ENCODE measurements around the gene TLL2.

The TLL2 gene

DNA sequence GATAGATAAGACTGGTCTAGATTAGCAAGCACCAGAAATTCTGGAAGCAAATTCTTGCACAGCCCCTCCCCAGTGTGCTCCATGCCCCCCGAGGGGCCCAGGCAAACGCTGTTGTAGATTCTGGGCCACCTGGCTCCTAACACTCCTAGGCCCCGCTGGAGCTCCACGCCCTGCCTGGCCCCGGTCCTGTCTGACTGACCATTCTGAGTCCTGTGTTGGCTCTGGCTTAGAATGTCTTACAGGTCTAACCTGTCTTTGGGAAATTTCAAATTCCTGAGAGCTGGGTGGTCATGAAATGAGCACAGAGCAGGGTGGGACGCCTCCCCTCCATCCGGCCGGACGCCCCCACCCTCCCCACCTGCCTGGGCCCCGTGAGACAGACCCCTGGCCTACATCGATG lies 142.4 kb downstream of the TLL2 start:
- no peak overlapping the region for H3K27ac ChIP-seq (ENCODE audit: low read depth, low read length)
- H3K36me3 ChIP-seq (ENCODE audit: control insufficient read depth, insufficient read depth, low read length): no peaks in the 10 kb centered on the region
- no peak overlapping the region for H3K9ac ChIP-seq (ENCODE audit: low read length)
- H3K4me1 ChIP-seq (ENCODE audit: control insufficient read depth, insufficient read depth, low read length): peaks cover 21% of the 10 kb centered on the region
- no peak overlapping the region for H3K4me3 ChIP-seq (ENCODE audit: low read depth, low read length)
- peaks cover 9% of the 10 kb centered on the region; the same call in 1 of the 2 replicates for H3K27me3 ChIP-seq (ENCODE audit: control insufficient read depth, insufficient read depth, low read length)
- H3K9me3 ChIP-seq (ENCODE audit: control insufficient read depth, insufficient read depth, low read depth, low read length): no peaks in the 10 kb centered on the region

DNA sequence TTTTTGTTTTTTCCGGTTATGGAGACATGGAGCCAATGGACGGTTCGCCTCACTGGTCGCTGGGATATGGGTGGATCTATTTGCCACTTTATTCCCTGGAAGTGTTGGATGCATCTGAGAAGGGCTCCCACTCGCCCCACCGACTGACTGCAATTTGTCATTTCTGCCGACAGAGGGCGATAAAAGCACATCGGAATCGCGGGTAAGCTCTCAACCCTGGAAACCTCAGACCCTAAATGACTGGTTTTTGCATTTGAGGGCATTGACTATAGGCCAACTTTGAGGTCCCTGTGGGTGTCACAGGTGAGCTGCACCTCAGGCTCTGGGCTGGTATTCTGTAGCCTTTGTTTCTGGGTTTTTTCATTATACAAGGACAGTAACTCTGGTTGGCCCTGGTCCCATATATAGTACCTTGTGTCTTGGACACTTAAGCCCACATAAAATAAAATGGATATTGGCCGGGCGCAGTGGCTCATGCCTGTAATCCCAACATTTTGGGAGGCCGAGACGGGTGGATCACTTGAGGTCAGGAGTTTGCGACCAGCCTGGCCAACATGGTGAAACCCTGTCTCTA lies 143.1 kb downstream of the TLL2 start:
- H3K4me1 ChIP-seq (ENCODE audit: control insufficient read depth, insufficient read depth, low read length): peaks cover 21% of the 10 kb centered on the region
- H3K9me3 ChIP-seq (ENCODE audit: control insufficient read depth, insufficient read depth, low read depth, low read length): no peaks in the 10 kb centered on the region
- no peak overlapping the region for H3K9ac ChIP-seq (ENCODE audit: low read length)
- H3K27me3 ChIP-seq (ENCODE audit: control insufficient read depth, insufficient read depth, low read length): peaks cover 9% of the 10 kb centered on the region; the same call in 1 of the 2 replicates
- H3K27ac ChIP-seq (ENCODE audit: low read depth, low read length): no peak overlapping the region
- no peak overlapping the region for H3K4me3 ChIP-seq (ENCODE audit: low read depth, low read length)
- H3K36me3 ChIP-seq (ENCODE audit: control insufficient read depth, insufficient read depth, low read length): no peaks in the 10 kb centered on the region

DNA sequence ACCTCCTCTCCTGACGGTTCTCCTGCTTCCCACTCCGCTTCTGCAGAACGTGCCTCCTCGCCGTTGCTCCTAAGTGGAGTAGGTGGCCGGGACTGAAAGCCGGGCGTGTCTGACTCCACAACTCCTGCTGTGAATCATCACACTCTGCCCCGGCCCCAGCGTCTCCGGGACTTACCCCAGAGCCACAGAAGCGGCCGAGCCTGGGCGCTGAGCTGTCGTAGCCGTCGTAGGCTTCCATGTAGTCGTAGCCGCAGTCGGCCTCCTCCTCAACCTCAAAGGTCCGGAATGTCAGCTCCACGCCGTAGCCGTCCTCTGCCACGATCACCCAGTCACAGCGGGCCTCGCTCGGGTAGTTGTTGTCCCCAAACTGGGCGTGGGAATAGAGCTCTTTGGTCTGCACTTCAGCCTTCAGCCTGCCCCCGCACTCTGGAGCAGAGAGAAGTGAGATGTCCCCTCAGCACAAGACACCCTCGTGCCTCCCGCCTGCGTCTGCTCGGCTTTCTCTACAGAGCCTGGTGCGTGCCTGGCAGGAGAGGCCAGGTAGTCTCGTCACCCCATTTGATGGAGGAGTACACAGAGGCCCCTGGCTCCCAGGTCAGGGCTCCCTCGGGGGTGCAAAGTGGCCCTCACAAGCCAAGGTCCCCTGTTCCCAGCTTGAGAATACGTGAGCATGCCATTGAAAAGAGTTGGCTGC lies 143.7 kb downstream of the TLL2 start:
- H3K27me3 ChIP-seq (ENCODE audit: control insufficient read depth, insufficient read depth, low read length): peaks cover 9% of the 10 kb centered on the region; the same call in 1 of the 2 replicates
- peak overlapping the region; percentile 9; the same call in 1 of the 2 replicates for H3K4me3 ChIP-seq (ENCODE audit: low read depth, low read length)
- no peak overlapping the region for H3K27ac ChIP-seq (ENCODE audit: low read depth, low read length)
- H3K4me1 ChIP-seq (ENCODE audit: control insufficient read depth, insufficient read depth, low read length): peaks cover 17% of the 10 kb centered on the region
- no peak overlapping the region for H3K9ac ChIP-seq (ENCODE audit: low read length)
- H3K36me3 ChIP-seq (ENCODE audit: control insufficient read depth, insufficient read depth, low read length): no peaks in the 10 kb centered on the region
- H3K9me3 ChIP-seq (ENCODE audit: control insufficient read depth, insufficient read depth, low read depth, low read length): no peaks in the 10 kb centered on the region

DNA sequence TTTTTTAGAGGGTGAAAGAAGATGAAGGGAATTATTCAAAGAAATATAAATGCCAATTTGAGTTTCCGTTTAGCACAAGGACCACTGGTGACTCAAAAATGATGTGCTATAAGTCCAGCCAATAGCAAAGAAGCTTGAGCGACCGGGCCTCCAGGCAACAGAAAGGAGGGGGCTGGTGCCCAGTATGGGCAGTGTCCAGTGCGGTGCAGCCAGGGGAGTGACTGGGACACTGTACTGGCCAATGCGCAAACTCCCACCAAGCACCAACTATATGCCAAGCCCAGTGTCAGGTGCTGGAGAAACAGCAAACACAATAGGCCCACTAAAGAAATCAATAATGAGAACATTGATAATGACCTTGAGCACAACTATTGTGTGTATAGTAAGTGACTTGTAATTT lies 144.8 kb downstream of the TLL2 start:
- no peak overlapping the region for H3K4me3 ChIP-seq (ENCODE audit: low read depth, low read length)
- peaks cover 8% of the 10 kb centered on the region; the same call in 1 of the 2 replicates for H3K4me1 ChIP-seq (ENCODE audit: control insufficient read depth, insufficient read depth, low read length)
- no peaks in the 10 kb centered on the region for H3K27me3 ChIP-seq (ENCODE audit: control insufficient read depth, insufficient read depth, low read length)
- H3K9ac ChIP-seq (ENCODE audit: low read length): no peak overlapping the region
- no peak overlapping the region for H3K27ac ChIP-seq (ENCODE audit: low read depth, low read length)
- H3K9me3 ChIP-seq (ENCODE audit: control insufficient read depth, insufficient read depth, low read depth, low read length): no peaks in the 10 kb centered on the region
- no peaks in the 10 kb centered on the region for H3K36me3 ChIP-seq (ENCODE audit: control insufficient read depth, insufficient read depth, low read length)

DNA sequence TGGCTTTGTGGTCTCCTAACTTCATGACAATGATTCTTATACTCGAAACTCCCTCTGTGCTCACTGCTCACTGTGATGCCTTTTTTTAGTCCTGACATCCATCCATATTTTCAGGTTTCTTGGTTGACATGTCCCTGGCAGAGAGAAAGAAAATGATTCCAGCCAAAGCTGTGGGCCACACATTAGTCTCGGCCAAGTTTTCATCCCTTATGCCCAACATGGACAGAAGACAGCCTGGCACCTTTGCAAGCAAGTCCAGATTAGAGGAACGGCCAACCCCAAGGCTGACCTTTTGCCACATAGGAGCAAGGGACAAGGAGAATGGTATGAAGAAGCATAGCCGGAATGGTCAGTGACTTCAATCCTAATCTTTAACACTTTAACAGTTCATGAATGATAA lies 146.3 kb downstream of the TLL2 start:
- H3K27me3 ChIP-seq (ENCODE audit: control insufficient read depth, insufficient read depth, low read length): no peaks in the 10 kb centered on the region
- no peaks in the 10 kb centered on the region for H3K9me3 ChIP-seq (ENCODE audit: control insufficient read depth, insufficient read depth, low read depth, low read length)
- H3K9ac ChIP-seq (ENCODE audit: low read length): no peak overlapping the region
- H3K4me1 ChIP-seq (ENCODE audit: control insufficient read depth, insufficient read depth, low read length): peaks cover 8% of the 10 kb centered on the region; the same call in 1 of the 2 replicates
- H3K27ac ChIP-seq (ENCODE audit: low read depth, low read length): no peak overlapping the region
- no peaks in the 10 kb centered on the region for H3K36me3 ChIP-seq (ENCODE audit: control insufficient read depth, insufficient read depth, low read length)
- no peak overlapping the region for H3K4me3 ChIP-seq (ENCODE audit: low read depth, low read length)

DNA sequence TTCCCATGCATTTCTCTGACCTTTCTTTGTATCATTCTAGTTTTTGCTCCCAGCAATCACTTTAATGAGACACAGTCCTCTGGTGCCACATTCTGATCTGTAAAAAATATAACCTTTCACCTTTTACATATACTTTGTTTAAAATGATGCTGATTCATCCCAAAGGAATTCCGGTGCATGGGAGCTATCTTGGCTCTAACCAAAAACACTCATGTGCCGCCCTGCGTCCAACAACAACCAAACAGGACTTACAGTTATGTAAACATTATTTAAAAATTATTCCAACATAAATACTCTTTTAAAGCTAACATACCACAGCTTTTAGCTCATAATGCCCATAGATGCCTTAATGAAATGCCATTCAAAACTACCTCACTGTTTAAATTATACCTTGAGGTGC lies 147.2 kb downstream of the TLL2 start:
- H3K4me1 ChIP-seq (ENCODE audit: control insufficient read depth, insufficient read depth, low read length): peaks cover 8% of the 10 kb centered on the region; the same call in 1 of the 2 replicates
- H3K36me3 ChIP-seq (ENCODE audit: control insufficient read depth, insufficient read depth, low read length): no peaks in the 10 kb centered on the region
- H3K9ac ChIP-seq (ENCODE audit: low read length): no peak overlapping the region
- H3K27me3 ChIP-seq (ENCODE audit: control insufficient read depth, insufficient read depth, low read length): no peaks in the 10 kb centered on the region
- no peaks in the 10 kb centered on the region for H3K9me3 ChIP-seq (ENCODE audit: control insufficient read depth, insufficient read depth, low read depth, low read length)
- no peak overlapping the region for H3K27ac ChIP-seq (ENCODE audit: low read depth, low read length)
- H3K4me3 ChIP-seq (ENCODE audit: low read depth, low read length): no peak overlapping the region

DNA sequence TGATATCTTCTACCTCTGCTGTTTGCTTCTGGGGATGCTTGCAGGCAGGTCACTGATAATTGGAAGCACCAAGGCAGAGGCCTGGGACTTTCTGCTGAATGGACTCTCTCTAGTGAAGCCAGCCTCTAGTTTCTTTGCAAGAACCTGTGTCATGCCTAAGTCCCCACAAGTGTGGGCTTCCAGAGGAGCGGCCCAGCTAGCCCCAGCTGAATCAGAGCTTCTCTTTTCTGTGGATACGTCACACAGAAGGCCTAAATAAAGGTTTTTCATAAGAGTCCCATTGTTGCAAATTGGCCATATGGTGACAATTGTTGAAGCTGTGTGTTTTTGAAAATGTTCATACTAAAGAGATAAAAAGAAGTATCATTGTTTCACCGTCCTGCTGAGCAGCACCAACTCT lies 148.2 kb downstream of the TLL2 start:
- H3K27me3 ChIP-seq (ENCODE audit: control insufficient read depth, insufficient read depth, low read length): no peaks in the 10 kb centered on the region
- no peak overlapping the region for H3K27ac ChIP-seq (ENCODE audit: low read depth, low read length)
- H3K9me3 ChIP-seq (ENCODE audit: control insufficient read depth, insufficient read depth, low read depth, low read length): no peaks in the 10 kb centered on the region
- H3K36me3 ChIP-seq (ENCODE audit: control insufficient read depth, insufficient read depth, low read length): no peaks in the 10 kb centered on the region
- H3K4me1 ChIP-seq (ENCODE audit: control insufficient read depth, insufficient read depth, low read length): peaks cover 8% of the 10 kb centered on the region; the same call in 1 of the 2 replicates
- no peak overlapping the region for H3K4me3 ChIP-seq (ENCODE audit: low read depth, low read length)
- H3K9ac ChIP-seq (ENCODE audit: low read length): no peak overlapping the region

DNA sequence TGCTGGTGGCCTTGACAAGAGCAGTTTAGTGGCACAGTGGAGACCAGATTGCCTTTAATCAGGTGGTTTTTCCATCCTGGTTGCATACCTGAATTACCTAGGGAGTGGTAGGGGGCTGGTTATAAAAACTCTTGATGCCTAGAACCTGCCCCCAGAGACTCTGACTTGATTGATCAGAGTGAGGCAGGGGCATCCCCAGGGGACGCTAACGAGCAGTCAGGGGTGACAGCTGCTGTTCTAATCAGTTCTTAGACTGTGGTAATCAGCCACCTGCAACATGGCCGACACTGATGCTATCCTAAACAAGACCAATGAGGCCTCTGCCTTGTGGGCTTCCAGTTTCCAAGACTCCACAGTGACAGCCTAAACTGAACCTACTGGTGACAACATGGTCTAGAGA lies 153.0 kb downstream of the TLL2 start:
- Histone ChIP-seq H3K9me3 (ENCODE audit: control insufficient read depth, insufficient read depth, low read depth, low read length) (no peaks in the 10 kb centered on the region), H3K4me3 (ENCODE audit: low read depth, low read length) (no peak overlapping the region), H3K27ac (ENCODE audit: low read depth, low read length) (no peak overlapping the region), H3K9ac (ENCODE audit: low read length) (no peak overlapping the region), H3K4me1 (ENCODE audit: control insufficient read depth, insufficient read depth, low read length) (no peaks in the 10 kb centered on the region), H3K36me3 (ENCODE audit: control insufficient read depth, insufficient read depth, low read length) (no peaks in the 10 kb centered on the region), H3K27me3 (ENCODE audit: control insufficient read depth, insufficient read depth, low read length) (no peaks in the 10 kb centered on the region)

DNA sequence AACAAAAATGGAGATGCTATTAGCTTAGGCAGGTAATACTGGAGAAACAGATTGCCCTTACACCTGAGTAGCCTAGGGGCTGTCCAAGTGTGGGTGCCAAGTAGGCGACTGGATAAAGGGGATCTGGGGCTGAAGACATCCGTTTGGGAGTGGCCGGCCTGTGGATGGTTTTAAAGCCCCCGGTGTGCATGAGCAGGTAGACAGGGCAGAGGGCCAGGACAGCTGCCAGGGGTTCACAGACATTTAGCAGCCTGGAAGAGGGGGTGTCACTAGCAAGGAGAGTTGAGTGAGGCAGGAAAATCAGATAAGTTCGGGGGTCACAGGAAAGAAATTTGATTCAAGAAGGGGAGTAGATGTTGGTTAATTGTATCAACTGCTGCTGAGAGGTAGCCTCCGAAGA lies 153.4 kb downstream of the TLL2 start:
- H3K9me3 ChIP-seq (ENCODE audit: control insufficient read depth, insufficient read depth, low read depth, low read length): no peaks in the 10 kb centered on the region
- no peak overlapping the region for H3K4me3 ChIP-seq (ENCODE audit: low read depth, low read length)
- no peaks in the 10 kb centered on the region for H3K4me1 ChIP-seq (ENCODE audit: control insufficient read depth, insufficient read depth, low read length)
- no peaks in the 10 kb centered on the region for H3K36me3 ChIP-seq (ENCODE audit: control insufficient read depth, insufficient read depth, low read length)
- H3K9ac ChIP-seq (ENCODE audit: low read length): no peak overlapping the region
- no peaks in the 10 kb centered on the region for H3K27me3 ChIP-seq (ENCODE audit: control insufficient read depth, insufficient read depth, low read length)
- no peak overlapping the region for H3K27ac ChIP-seq (ENCODE audit: low read depth, low read length)

DNA sequence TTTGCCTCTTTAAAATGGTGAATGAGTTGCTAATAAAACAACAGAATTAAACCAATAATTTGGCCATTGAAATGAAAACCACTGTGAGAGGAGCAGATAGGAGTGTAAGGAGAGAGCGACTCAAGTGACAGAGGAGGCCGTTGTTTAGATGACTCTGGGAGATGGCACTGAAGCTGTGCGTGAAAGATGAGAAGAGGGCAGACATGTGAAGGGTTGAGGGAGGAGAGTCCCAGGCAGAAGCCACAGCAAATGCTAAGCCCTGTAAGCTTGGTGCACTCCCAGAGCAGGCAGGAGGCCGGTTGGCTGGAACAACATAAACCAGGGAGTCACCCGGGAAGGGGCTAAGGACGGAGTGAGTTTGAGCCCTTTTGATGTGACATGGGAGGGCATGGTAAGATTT lies 154.1 kb downstream of the TLL2 start:
- H3K9me3 ChIP-seq (ENCODE audit: control insufficient read depth, insufficient read depth, low read depth, low read length): no peaks in the 10 kb centered on the region
- no peaks in the 10 kb centered on the region for H3K27me3 ChIP-seq (ENCODE audit: control insufficient read depth, insufficient read depth, low read length)
- no peak overlapping the region for H3K4me3 ChIP-seq (ENCODE audit: low read depth, low read length)
- no peaks in the 10 kb centered on the region for H3K36me3 ChIP-seq (ENCODE audit: control insufficient read depth, insufficient read depth, low read length)
- no peaks in the 10 kb centered on the region for H3K4me1 ChIP-seq (ENCODE audit: control insufficient read depth, insufficient read depth, low read length)
- no peak overlapping the region for H3K27ac ChIP-seq (ENCODE audit: low read depth, low read length)
- H3K9ac ChIP-seq (ENCODE audit: low read length): no peak overlapping the region

DNA sequence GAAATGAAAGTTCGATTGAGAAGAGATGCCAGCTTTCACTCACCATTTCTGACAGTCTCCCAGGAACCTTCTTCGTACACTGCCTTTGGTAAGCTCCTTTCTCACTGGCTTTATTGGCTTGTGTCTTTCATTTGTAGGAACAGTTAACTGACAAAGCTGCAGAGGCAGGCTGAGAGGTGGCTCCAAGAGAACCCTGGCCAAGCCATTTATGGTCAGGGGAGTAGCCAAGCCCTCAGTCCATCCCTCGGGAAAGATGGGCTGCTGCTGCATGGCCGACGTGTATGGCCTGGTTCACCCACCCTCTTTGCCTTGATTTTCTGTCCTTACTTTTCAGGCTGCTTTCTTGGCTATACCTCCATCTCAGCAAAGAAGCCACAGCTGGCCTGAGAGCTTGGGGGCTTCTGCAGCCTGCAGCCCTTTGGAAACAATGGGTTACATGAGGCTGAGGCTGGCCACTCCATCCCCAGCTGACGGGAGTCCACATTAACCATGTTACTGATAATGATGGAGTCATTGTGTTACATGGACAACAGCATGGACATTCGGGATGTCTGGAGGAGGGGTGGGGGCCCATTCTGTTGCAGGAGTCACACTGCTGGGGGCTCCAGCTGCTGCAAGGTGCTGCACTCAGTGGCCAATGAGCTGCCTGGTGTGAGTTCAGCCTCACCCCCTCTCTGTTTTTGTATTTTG lies 154.7 kb downstream of the TLL2 start, which contains the start of gene OPALIN:
OPALIN (minus strand) TSS at position 152 of the 690 bp plus-strand sequence; CDS start at position 46, 106 bp downstream.
- H3K9me3 ChIP-seq (ENCODE audit: control insufficient read depth, insufficient read depth, low read depth, low read length): no peaks in the 10 kb centered on the region
- H3K9ac ChIP-seq (ENCODE audit: low read length): no peak within 1 kb of the TSS
- H3K27me3 ChIP-seq (ENCODE audit: control insufficient read depth, insufficient read depth, low read length): no peaks in the 10 kb centered on the region
- H3K4me1 ChIP-seq (ENCODE audit: control insufficient read depth, insufficient read depth, low read length): no peaks in the 10 kb centered on the region
- no peak within 1 kb of the TSS for H3K27ac ChIP-seq (ENCODE audit: low read depth, low read length)
- H3K36me3 ChIP-seq (ENCODE audit: control insufficient read depth, insufficient read depth, low read length): no peaks in the 10 kb centered on the region
- no peak within 1 kb of the TSS for H3K4me3 ChIP-seq (ENCODE audit: low read depth, low read length)
